GM23248 (cell line): Measurements from ENCODE around the gene SNRPD2.

ENCODE experiments used
- EZH2 ChIP-seq: fragments of 200-600 bp; sonication (generic); IDR thresholded peaks from 2 replicates; pipeline ENCODE4 v1.6.1; 2018; ENCODE audit warnings: antibody characterized with exemption, mild to moderate bottlenecking; ENCODE audit not compliant: insufficient read depth, poor library complexity, severe bottlenecking
- EZH2phosphoT487 ChIP-seq: fragments of 200-600 bp; sonication (generic); IDR thresholded peaks from 2 replicates; pipeline ENCODE4 v1.6.1; 2018; ENCODE audit warnings: antibody characterized with exemption, moderate library complexity, mild to moderate bottlenecking, low read depth; ENCODE audit not compliant: insufficient read depth

DNA sequence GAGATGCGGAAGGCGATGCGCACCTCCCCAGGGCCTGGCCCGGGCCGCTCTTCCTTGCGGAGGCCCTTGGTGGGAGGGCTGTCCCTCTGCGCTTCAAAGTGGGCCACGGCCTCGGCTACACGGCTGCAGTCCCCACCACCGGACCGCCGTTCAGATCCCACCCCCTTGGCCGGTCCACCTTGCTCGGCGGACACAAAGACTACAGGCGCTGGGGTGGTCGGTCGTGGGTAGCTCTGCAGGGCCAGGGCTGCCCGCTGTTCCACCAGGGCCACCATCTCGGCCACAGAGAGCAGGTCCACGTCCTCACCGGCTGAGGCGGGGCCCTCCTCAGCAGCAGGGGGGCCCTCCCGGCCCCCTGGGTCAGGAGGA is 20.9 kb upstream of the SNRPD2 start:
- TF ChIP-seq EZH2 (no peak), EZH2phosphoT487 (no peak)
